22Rv1 (cell line): ENCODE results near the gene FSIP1.

Experiments
- ZFX ChIP-seq: fragments of 450-650 bp; IDR thresholded peaks from 2 replicates; pipeline ENCODE4 v1.6.1; 2017; ENCODE audit warnings: antibody characterized with exemption, borderline replicate concordance
- TF ChIP-seq, protein P1 (sequence below): fragments of 450-650 bp; IDR thresholded peaks from 2 replicates; pipeline ENCODE4 v1.5.1; 2017; ENCODE audit warnings: mild to moderate bottlenecking

DNA sequence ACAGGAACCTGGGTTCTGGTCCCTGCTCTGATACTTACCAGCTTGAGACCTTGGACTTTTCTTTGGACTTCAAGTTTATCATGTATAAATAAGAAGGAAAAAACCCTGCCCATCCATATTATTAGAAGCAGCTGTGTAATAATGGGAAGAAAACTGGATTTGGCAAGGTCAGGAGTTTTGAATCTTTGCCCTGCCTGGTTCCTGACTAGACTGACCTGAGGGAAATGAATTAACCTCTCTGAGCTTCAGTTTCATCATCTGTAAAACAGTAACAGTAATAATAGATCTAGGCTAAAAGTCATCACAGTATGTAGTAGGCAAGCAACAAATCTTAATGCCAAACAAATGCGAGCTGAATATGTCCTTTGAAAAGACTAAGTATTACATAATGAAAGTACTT is 68.8 kb downstream of the FSIP1 start:
- TF ChIP-seq, protein P1, sequence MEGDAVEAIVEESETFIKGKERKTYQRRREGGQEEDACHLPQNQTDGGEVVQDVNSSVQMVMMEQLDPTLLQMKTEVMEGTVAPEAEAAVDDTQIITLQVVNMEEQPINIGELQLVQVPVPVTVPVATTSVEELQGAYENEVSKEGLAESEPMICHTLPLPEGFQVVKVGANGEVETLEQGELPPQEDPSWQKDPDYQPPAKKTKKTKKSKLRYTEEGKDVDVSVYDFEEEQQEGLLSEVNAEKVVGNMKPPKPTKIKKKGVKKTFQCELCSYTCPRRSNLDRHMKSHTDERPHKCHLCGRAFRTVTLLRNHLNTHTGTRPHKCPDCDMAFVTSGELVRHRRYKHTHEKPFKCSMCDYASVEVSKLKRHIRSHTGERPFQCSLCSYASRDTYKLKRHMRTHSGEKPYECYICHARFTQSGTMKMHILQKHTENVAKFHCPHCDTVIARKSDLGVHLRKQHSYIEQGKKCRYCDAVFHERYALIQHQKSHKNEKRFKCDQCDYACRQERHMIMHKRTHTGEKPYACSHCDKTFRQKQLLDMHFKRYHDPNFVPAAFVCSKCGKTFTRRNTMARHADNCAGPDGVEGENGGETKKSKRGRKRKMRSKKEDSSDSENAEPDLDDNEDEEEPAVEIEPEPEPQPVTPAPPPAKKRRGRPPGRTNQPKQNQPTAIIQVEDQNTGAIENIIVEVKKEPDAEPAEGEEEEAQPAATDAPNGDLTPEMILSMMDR: no peak
- no peak for TF ChIP-seq ZFX
